IMR-90 (cell line): ENCODE data around the gene FAM20B. TPM values are rescaled to one million over a fixed set of nuclear protein-coding genes. Genes with fewer than 3 reads are reported as not detected.

Experiments
- ATAC-seq: fragments of 200-7000 bp; cut with Tn5 transposase; 2 replicates; pipeline ENCODE4 v1.9.1; 2020; ENCODE audit warnings: low read depth, mild to moderate bottlenecking, moderate library complexity
- BruUV-seq: library from RNA; stranded (reverse); fragments of 400-500 nt; replicated peaks from 2 replicates; lab custom pipeline; 2021; lab: Mats Ljungman, UMichigan
- CTCF ChIA-PET: fragments of 300-600 bp; formaldehyde crosslinking; extraction: SDS; loops from one replicate; lab custom pipeline; 2021; ENCODE audit warnings: antibody characterized with exemption; lab: Yijun Ruan, JAX
- POLR2A ChIA-PET: fragments of 300-600 bp; sonication (Branson Sonifier 250); formaldehyde crosslinking; loops from one replicate; lab custom pipeline; 2022; ENCODE audit warnings: antibody characterized with exemption; ENCODE audit not compliant: unreplicated experiment; lab: Charles Lee
- DNase-seq: peaks from one replicate; pipeline ENCODE4 v3.0.0; 2013
- H2AFZ ChIP-seq: replicated peaks from 2 replicates; pipeline ENCODE3; 2013; ENCODE audit warnings: low read length, mild to moderate bottlenecking; ENCODE audit not compliant: poor library complexity
- H2AK5ac ChIP-seq: 2 replicates; pipeline ENCODE4 v1.6.1; 2013; ENCODE audit warnings: low read depth, low read length, inconsistent platforms
- H2AK9ac ChIP-seq: replicated peaks from 2 replicates; pipeline ENCODE3; 2013; ENCODE audit warnings: mild to moderate bottlenecking, low read depth, low read length, moderate library complexity; ENCODE audit not compliant: poor library complexity
- H2BK120ac ChIP-seq: 2 replicates; pipeline ENCODE4 v1.6.1; 2013; ENCODE audit warnings: low read depth, low read length, inconsistent platforms
- H2BK15ac ChIP-seq: 3 replicates; pipeline ENCODE4 v1.6.1; 2013; ENCODE audit warnings: low read depth, low read length, inconsistent platforms
- H2BK20ac ChIP-seq: 2 replicates; pipeline ENCODE4 v1.6.1; 2013; ENCODE audit warnings: low read depth, mild to moderate bottlenecking, inconsistent platforms, low read length, moderate library complexity
- H2BK5ac ChIP-seq: 2 replicates; pipeline ENCODE4 v1.6.1; 2013; ENCODE audit warnings: mild to moderate bottlenecking, low read depth, low read length, inconsistent platforms; ENCODE audit not compliant: poor library complexity, severe bottlenecking
- H3K14ac ChIP-seq: replicated peaks from 2 replicates; pipeline ENCODE4 v1.6.1; 2013; ENCODE audit warnings: low read depth, low read length, inconsistent platforms
- H3K18ac ChIP-seq: 2 replicates; pipeline ENCODE4 v1.6.1; 2013; ENCODE audit warnings: low read depth, low read length, control low read depth
- H3K23ac ChIP-seq: 2 replicates; pipeline ENCODE4 v1.6.1; 2013; ENCODE audit warnings: low read depth, low read length, inconsistent platforms
- H3K27ac ChIP-seq: 2 replicates; pipeline ENCODE4 v1.5.1; 2013; ENCODE audit warnings: mild to moderate bottlenecking, control low read depth, low read length; ENCODE audit not compliant: insufficient read depth
- H3K27me3 ChIP-seq: 2 replicates; pipeline ENCODE4 v1.6.1; 2013; ENCODE audit warnings: low read length; ENCODE audit not compliant: control insufficient read depth, insufficient read depth
- H3K36me3 ChIP-seq: 2 replicates; pipeline ENCODE4 v1.6.1; 2013; ENCODE audit warnings: low read length, mixed read lengths; ENCODE audit not compliant: control insufficient read depth, insufficient read depth
- H3K4ac ChIP-seq: 2 replicates; pipeline ENCODE4 v1.6.1; 2013; ENCODE audit warnings: low read depth, low read length, inconsistent platforms
- H3K4me1 ChIP-seq: 2 replicates; pipeline ENCODE4 v1.6.1; 2013; ENCODE audit warnings: low read length, mixed read lengths; ENCODE audit not compliant: control insufficient read depth, insufficient read depth
- H3K4me2 ChIP-seq: 2 replicates; pipeline ENCODE4 v1.6.1; 2013; ENCODE audit warnings: low read depth, mild to moderate bottlenecking, control low read depth, low read length, moderate library complexity
- H3K4me3 ChIP-seq: 2 replicates; pipeline ENCODE4 v1.5.1; 2013; ENCODE audit warnings: low read depth, mild to moderate bottlenecking, control low read depth, low read length, moderate library complexity; ENCODE audit not compliant: insufficient read depth
- H3K56ac ChIP-seq: 2 replicates; pipeline ENCODE4 v1.6.1; 2013; ENCODE audit warnings: low read length, inconsistent platforms; ENCODE audit not compliant: insufficient read depth; ENCODE audit errors: extremely low read depth
- H3K79me1 ChIP-seq, 2 experiments: 2 replicates each; pipeline ENCODE4 v1.6.1; 2013; ENCODE audit warnings: low read length in 2 of 2, inconsistent platforms in 1 of 2, low read depth in 1 of 2
- H3K9ac ChIP-seq: 2 replicates; pipeline ENCODE4 v1.6.1; 2013; ENCODE audit warnings: low read depth, low read length, control low read depth
- H3K9me1 ChIP-seq: 2 replicates; pipeline ENCODE4 v1.6.1; 2013; ENCODE audit warnings: low read length, inconsistent platforms; ENCODE audit not compliant: insufficient read depth
- H3K9me3 ChIP-seq: 2 replicates; pipeline ENCODE4 v1.6.1; 2013; ENCODE audit warnings: low read length; ENCODE audit not compliant: control insufficient read depth, insufficient read depth
- H4K20me1 ChIP-seq: 2 replicates; pipeline ENCODE4 v1.6.1; 2013; ENCODE audit warnings: low read length, inconsistent platforms; ENCODE audit not compliant: insufficient read depth
- H4K5ac ChIP-seq: 2 replicates; pipeline ENCODE4 v1.6.1; 2013; ENCODE audit warnings: mild to moderate bottlenecking, low read depth, low read length, control low read depth
- H4K8ac ChIP-seq, 2 experiments: 2 replicates each; pipeline ENCODE4 v1.6.1; 2013; ENCODE audit warnings: low read depth in 2 of 2, low read length in 2 of 2, control low read depth in 1 of 2, inconsistent platforms in 1 of 2
- H4K91ac ChIP-seq: 2 replicates; pipeline ENCODE4 v1.6.1; 2013; ENCODE audit warnings: low read depth, low read length, inconsistent platforms; ENCODE audit not compliant: insufficient read depth
- BHLHE40 ChIP-seq: fragments of 150-350 bp; IDR thresholded peaks from 2 replicates; pipeline ENCODE4 v1.6.1; 2016; ENCODE audit warnings: mild to moderate bottlenecking, low read depth, low read length
- CHD1 ChIP-seq: IDR thresholded peaks from 2 replicates; pipeline ENCODE4 v1.6.1; 2012; ENCODE audit warnings: low read depth, low read length, improper control_type of control experiment
- CTCF ChIP-seq: conservative IDR thresholded peaks from 2 replicates; pipeline ENCODE4 v1.5.1; 2012; ENCODE audit warnings: mild to moderate bottlenecking, low read depth, low read length, improper control_type of control experiment
- ELK1 ChIP-seq: fragments of 150-350 bp; IDR thresholded peaks from 2 replicates; pipeline ENCODE4 v1.6.1; 2016; ENCODE audit warnings: low read depth, mild to moderate bottlenecking, low read length, moderate library complexity, borderline replicate concordance
- FOS ChIP-seq: fragments of 150-350 bp; IDR thresholded peaks from 2 replicates; pipeline ENCODE4 v1.6.1; 2016; ENCODE audit warnings: low read depth, low read length
- MAZ ChIP-seq: IDR thresholded peaks from 2 replicates; pipeline ENCODE4 v1.6.1; 2012; ENCODE audit warnings: low read depth, mild to moderate bottlenecking, low read length, improper control_type of control experiment, moderate library complexity, borderline replicate concordance
- NFE2L2 ChIP-seq: fragments of 150-350 bp; IDR thresholded peaks from 2 replicates; pipeline ENCODE4 v1.6.1; 2016; ENCODE audit warnings: low read depth, mild to moderate bottlenecking, low read length
- POLR2A ChIP-seq: IDR thresholded peaks from 2 replicates; pipeline ENCODE4 v1.6.1; 2012; ENCODE audit warnings: mild to moderate bottlenecking, low read depth, low read length
- SMC3 ChIP-seq: fragments of 150-350 bp; IDR thresholded peaks from 2 replicates; pipeline ENCODE4 v1.6.1; 2016; ENCODE audit warnings: low read depth, mild to moderate bottlenecking, antibody characterized with exemption, low read length, moderate library complexity
- USF2 ChIP-seq: fragments of 150-350 bp; IDR thresholded peaks from 2 replicates; pipeline ENCODE4 v1.6.1; 2017; ENCODE audit warnings: mild to moderate bottlenecking, antibody characterized with exemption, low read length, low read depth
- WGBS, 2 experiments: methylation state at CpG; one replicate each; pipeline versions ENCODE4 v1.1.5 to v1.1.7; 2013; ENCODE audit warnings: missing lambda C conversion rate in 2 of 2; ENCODE audit not compliant: insufficient read length in 1 of 2; ENCODE audit errors: extremely low coverage in 2 of 2; 5-methylcytosine and 5-hydroxymethylcytosine counted together
- dilution Hi-C: fragments of 300-500 bp; cut with HindIII; formaldehyde crosslinking; loops from one replicate; pipeline ENCODE4 v1.14.3; 2018; ENCODE audit warnings: low sequenced_read_pairs; ENCODE audit not compliant: unreplicated experiment
- in situ Hi-C: fragments of 300-500 bp; cut with MboI; formaldehyde crosslinking; loops from 3 replicates; pipeline ENCODE4 v1.14.3; 2019; ENCODE audit warnings: low sequenced_read_pairs, inconsistent platforms, mixed read lengths
- intact Hi-C: fragments of 100-400 bp; cut with micrococcal nuclease; formaldehyde crosslinking; loops from 2 replicates; pipeline ENCODE4 v1.10.0; 2022
- polyA plus RNA-seq, 3 experiments: library from polyadenylated mRNA; depleted of rRNA; stranded (reverse); fragments of >200 nt; gene quantifications; 2 replicates each; pipeline ENCODE4 v1.2.3, GENCODE V29; 2012; ENCODE audit warnings: low replicate concordance in 1 of 3
- total RNA-seq: library from RNA; depleted of rRNA; stranded (reverse); fragments of >200 nt; gene quantifications from 2 replicates; pipeline ENCODE4 v1.2.3, GENCODE V29; 2012

FAM20B gene
- total and polyA plus RNA-seq, 2 of the 4 experiments (the other 2 are of a cell fraction), result 17.1 to 38.4 TPM

GRCh38 chr1:179095924-179096323, 70.2 kb downstream of the FAM20B start:
- Histone ChIP-seq H2BK20ac (no peak overlapping the region), H3K4me1 (peaks cover 10% of the 10 kb centered on the region), H3K18ac (no peak overlapping the region), H3K23ac (no peak overlapping the region), H4K20me1 (0 out of 2 replicates have a peak, but pooled peaks cover 5% of the 10 kb centered on the region), H4K91ac (no peak overlapping the region), H3K14ac (no peak overlapping the region), H3K79me1 (peaks cover 14 to 75% of the 10 kb centered on the region in 2 experiments), H3K9ac (no peak overlapping the region), H2AFZ (no peak overlapping the region), H2BK15ac (no peak overlapping the region), H3K27ac (no peak overlapping the region), H4K8ac (no peak overlapping the region), H3K56ac (no peak overlapping the region), H3K9me3 (no peaks in the 10 kb centered on the region), H4K5ac (no peak overlapping the region), H3K27me3 (no peaks in the 10 kb centered on the region), H2AK9ac (no peak overlapping the region), H3K36me3 (peaks cover 46% of the 10 kb centered on the region), H2BK5ac (no peak overlapping the region), H2BK120ac (no peak overlapping the region), H3K4ac (no peak overlapping the region), H3K9me1 (peaks cover 18% of the 10 kb centered on the region), H2AK5ac (no peak overlapping the region), H3K4me3 (no peak overlapping the region), H3K4me2 (no peak overlapping the region)
- ChIA-PET CTCF (no interaction called here), POLR2A (no interaction called here)
- no CpG with 5 or more reads among the region's 3 CpGs for WGBS, 2 experiments
- TF ChIP-seq FOS (no peak), CTCF (no peak), USF2 (no peak), CHD1 (no peak), ELK1 (no peak), MAZ (no peak), BHLHE40 (no peak), NFE2L2 (no peak), POLR2A (no peak), SMC3 (no peak)
- no TSS peak for BruUV-seq
- intact Hi-C loops, result no loop called here
- in situ Hi-C loops, result no loop called here
- no peak for DNase-seq
- dilution Hi-C loops, result no loop called here
- ATAC-seq, result no peak
